ENCODE results near the gene MUC20.
"Not testable (repeated sequence)": the region's sequence is repeated elsewhere in the genome, so short reads cannot be mapped to it uniquely, and the experiment has no call there.

- TF ChIP-seq, protein P1, sequence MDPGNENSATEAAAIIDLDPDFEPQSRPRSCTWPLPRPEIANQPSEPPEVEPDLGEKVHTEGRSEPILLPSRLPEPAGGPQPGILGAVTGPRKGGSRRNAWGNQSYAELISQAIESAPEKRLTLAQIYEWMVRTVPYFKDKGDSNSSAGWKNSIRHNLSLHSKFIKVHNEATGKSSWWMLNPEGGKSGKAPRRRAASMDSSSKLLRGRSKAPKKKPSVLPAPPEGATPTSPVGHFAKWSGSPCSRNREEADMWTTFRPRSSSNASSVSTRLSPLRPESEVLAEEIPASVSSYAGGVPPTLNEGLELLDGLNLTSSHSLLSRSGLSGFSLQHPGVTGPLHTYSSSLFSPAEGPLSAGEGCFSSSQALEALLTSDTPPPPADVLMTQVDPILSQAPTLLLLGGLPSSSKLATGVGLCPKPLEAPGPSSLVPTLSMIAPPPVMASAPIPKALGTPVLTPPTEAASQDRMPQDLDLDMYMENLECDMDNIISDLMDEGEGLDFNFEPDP (CRISPR knock-in tag; IDR thresholded peaks at IDR 0.05): not testable (repeated sequence)
- not testable (repeated sequence) for TF ChIP-seq NUFIP1 (IDR thresholded peaks at IDR 0.05; ENCODE audit: partially characterized antibody); FOXA3 (CRISPR knock-in tag; conservative IDR thresholded peaks at IDR 0.05 in 1 of 2, IDR thresholded peaks at IDR 0.05 in 1 of 2)
- TF ChIP-seq, protein P2, sequence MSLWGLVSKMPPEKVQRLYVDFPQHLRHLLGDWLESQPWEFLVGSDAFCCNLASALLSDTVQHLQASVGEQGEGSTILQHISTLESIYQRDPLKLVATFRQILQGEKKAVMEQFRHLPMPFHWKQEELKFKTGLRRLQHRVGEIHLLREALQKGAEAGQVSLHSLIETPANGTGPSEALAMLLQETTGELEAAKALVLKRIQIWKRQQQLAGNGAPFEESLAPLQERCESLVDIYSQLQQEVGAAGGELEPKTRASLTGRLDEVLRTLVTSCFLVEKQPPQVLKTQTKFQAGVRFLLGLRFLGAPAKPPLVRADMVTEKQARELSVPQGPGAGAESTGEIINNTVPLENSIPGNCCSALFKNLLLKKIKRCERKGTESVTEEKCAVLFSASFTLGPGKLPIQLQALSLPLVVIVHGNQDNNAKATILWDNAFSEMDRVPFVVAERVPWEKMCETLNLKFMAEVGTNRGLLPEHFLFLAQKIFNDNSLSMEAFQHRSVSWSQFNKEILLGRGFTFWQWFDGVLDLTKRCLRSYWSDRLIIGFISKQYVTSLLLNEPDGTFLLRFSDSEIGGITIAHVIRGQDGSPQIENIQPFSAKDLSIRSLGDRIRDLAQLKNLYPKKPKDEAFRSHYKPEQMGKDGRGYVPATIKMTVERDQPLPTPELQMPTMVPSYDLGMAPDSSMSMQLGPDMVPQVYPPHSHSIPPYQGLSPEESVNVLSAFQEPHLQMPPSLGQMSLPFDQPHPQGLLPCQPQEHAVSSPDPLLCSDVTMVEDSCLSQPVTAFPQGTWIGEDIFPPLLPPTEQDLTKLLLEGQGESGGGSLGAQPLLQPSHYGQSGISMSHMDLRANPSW (CRISPR knock-in tag; IDR thresholded peaks at IDR 0.05): not testable (repeated sequence)
These were observed 8.0 kb downstream of the MUC20 start for GRCh38 chr3:195728789-195729188.
